Fibroblast of mammary gland (primary cell): ENCODE measurements around the gene PHLDA3.

Experiments
- DNase-seq: peaks from one replicate; pipeline ENCODE4 v3.0.0-alpha.2; 2010; ENCODE audit warnings: low read depth
- H3K4me3 ChIP-seq: 2 replicates; pipeline ENCODE4 v1.5.1; 2011; ENCODE audit warnings: low read depth, mild to moderate bottlenecking, low read length, moderate library complexity; ENCODE audit not compliant: control insufficient read depth
- TF ChIP-seq, protein P1 (sequence below): conservative IDR thresholded peaks from 2 replicates; pipeline ENCODE4 v1.5.1; 2011; ENCODE audit warnings: low read depth, low read length, inconsistent platforms; ENCODE audit not compliant: control insufficient read depth, insufficient read depth

Gene PHLDA3

DNA sequence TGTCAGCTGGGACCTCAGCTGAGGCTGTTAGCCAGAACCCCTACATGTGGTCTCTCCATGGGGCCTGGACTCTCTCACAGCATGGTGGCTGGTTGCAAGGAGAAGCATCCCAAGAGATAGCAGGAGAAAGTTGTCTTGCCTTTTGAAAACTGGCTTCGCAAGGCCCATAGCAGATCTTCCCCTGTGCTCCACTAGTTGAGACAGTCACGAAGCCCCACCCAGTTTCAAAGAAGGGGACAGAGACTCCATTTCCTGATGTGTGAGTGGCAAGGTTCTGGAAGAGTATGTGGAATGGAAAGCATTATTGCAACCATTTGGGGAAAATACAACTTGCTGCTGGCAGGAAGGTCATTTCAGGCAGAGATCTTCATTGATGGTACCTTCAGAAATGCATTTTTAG is 45.5 kb upstream of the PHLDA3 start:
- TF ChIP-seq, protein P1, sequence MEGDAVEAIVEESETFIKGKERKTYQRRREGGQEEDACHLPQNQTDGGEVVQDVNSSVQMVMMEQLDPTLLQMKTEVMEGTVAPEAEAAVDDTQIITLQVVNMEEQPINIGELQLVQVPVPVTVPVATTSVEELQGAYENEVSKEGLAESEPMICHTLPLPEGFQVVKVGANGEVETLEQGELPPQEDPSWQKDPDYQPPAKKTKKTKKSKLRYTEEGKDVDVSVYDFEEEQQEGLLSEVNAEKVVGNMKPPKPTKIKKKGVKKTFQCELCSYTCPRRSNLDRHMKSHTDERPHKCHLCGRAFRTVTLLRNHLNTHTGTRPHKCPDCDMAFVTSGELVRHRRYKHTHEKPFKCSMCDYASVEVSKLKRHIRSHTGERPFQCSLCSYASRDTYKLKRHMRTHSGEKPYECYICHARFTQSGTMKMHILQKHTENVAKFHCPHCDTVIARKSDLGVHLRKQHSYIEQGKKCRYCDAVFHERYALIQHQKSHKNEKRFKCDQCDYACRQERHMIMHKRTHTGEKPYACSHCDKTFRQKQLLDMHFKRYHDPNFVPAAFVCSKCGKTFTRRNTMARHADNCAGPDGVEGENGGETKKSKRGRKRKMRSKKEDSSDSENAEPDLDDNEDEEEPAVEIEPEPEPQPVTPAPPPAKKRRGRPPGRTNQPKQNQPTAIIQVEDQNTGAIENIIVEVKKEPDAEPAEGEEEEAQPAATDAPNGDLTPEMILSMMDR, result no peak
- DNase-seq, result no peak

DNA sequence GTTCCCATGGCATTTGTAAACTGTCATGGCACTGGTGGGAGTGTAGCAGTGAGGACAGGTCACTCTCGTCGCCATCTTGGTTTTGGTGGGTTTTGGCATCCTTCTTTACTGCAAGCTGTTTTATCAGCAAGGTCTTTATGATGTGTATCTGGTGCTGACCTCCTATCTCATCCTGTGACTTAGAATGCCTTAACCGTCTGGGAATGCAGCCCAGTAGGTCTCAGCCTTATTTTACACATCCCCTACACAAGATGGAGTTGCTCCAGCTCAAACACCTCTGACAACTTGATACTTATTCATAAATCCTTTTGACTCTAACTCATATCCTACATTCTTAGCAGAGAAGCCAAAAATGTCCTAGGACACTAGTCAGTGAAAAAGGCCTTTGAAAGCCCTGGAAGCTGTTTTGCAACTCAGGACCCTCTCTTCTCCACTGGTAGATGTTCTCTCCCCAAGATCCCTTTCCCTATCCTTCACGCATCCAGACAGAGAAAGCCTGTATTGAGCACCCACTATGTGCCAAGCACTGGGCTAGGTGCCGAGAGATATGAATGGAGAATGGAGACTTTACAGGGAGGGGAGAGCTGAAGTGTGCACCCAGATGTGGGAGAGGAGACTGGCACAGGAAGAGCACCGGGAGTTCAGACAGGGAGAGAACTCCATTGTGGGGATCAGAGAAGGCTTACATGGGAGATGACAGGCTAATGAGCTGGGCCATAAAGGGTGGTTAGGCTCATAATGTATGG is 44.7 kb upstream of the PHLDA3 start:
- H3K4me3 ChIP-seq, result no peak overlapping the region
- TF ChIP-seq, protein P1, result no peak
- DNase-seq, result no peak

More for the DNA sequence above, 45.5 kb upstream of the PHLDA3 start:
- no peak overlapping the region for H3K4me3 ChIP-seq

DNA sequence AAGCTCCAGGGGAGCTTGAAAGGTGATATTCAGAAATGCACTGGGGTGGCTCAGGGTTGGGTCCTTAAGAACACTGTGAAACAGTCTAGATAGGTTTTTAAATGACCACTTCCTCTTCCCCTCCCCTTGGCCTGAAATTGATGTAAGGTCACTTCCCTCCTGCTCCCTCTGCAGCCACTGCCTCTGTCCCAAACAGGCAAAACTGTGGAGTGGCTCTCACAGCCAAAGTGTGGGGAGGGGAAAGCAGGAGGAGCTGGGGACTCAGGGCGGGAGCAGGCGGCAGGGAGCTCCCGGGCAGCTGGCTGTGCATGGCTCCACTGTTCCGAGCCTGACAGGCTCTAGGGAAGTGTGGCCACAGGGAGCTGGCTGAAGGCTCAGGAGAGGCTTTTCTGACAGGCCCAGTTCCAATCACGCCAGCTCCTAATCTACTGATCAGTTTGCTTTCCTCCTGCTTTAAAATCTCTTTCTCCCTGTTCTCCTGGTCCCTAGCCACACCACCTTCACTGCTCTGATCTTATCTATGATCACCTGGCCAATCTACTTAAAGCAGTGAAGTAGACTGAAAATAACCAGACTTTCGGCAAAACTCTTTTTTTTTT is 43.1 kb upstream of the PHLDA3 start:
- TF ChIP-seq, protein P1, result no peak
- H3K4me3 ChIP-seq, result no peak overlapping the region
- DNase-seq, result no peak

DNA sequence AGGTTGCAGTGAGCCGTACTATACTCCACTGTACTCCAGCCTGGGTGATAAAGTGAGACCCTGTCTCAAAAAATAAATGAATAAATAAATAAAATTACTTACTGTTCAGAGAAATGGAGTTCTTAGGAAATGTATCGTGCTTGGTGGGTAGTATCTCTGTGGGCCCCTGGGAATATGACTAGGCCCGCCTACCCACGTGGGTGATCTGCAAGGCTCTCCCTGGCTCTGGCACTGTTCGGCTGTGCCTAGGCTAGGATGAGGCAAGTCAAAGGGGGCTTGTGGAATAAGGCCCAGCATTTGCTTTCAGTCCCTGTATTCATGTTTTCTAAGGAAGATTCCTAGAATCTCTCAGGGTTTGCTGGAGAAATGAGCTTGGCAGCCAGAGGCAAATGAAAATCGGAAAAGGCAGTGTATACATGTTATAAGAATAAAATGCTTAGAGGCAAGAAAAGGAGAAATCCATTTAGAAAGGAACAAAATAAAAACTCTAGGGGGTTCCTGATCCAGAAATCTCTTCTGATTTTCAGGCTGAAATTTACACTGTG is 42.5 kb upstream of the PHLDA3 start:
- TF ChIP-seq, protein P1, result no peak
- H3K4me3 ChIP-seq, result no peak overlapping the region
- DNase-seq, result no peak

DNA sequence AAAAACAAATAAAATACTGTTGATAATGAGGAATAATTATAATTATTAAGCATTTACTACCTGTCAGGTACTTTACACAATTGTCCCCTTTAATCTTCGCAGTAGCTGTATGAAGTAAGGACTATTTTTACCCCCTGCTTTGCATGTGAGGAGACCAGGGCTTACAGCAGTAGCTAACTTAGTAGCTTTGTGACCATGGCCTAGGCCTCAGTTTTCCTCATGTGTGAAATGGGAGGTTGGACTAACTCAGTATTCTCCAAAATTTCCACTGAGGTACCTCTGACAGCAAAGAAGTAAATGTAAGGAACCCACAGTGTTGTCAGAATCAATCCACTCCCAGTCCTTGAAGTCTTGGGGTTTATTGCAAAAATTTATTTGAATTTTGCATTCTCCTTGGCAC is 41.7 kb upstream of the PHLDA3 start:
- H3K4me3 ChIP-seq, result no peak overlapping the region
- no peak for DNase-seq

DNA sequence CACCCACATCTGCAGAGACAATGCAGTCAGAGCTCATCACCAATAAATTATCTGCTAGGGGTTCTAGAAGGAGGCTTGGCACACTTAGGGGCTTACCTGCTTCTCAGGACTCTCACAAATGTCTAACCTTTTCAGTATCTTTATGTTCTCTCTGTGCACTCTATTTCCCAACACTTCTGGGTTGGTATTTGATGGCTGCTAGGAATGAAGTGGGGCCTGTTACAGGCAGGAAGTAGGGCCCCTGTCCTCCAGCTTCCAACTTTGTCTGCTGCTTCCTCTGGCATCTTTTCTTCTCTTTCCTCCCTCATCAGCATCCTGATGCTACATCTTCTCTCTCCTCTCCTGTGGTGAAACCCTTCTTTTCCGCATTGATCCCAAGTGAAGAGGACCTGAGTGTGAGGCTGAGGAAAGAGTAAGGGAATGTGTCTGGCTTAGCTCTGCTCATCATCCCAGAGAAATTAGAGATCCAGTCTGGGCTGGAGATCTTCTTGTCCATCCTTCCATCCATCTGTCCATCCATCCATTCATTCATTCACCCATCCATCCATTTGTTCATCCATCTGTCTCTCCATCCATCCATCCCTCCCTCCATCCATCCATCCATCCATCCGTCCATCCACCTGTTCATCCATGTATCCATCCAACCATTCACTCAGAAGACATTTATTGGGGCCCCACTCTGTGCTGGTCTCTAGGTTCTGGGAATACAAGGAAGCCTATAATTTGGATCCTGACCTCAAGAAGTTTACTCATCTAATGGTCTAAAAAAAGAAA is 40.8 kb upstream of the PHLDA3 start:
- no peak overlapping the region for H3K4me3 ChIP-seq
- TF ChIP-seq, protein P1, result no peak
- DNase-seq, result no peak

More for the DNA sequence above, 41.7 kb upstream of the PHLDA3 start:
- TF ChIP-seq, protein P1, result no peak
